ENCODE data around the gene HSP90B1. TPM values are rescaled to one million over a fixed set of nuclear protein-coding genes. Genes with fewer than 3 reads are reported as not detected.

The HSP90B1 gene
- total RNA-seq, 1 experiment from 2014 or later = 864 TPM

GRCh38 chr12:103965590-103966504 lies 35.6 kb downstream of the HSP90B1 start, which contains the start of gene TDG:
TSS of gene TDG (plus strand) at chr12:103965872. CDS start at chr12:103966038, 166 bp downstream.
- ChIA-PET CTCF (interaction anchor here (0.6 to 2.4 kb wide), 8 partner anchors 9 to 333 kb away, joined by 3 to 9 read pairs (median 4); partner anchors contain the start of gene HSP90B1), POLR2A (interaction anchor here (0.6 to 2.1 kb wide), 12 partner anchors 8 to 401 kb away, joined by 3 to 57 read pairs (median 4); partner anchors contain the start of genes HSP90B1 and NFYB)
- Mint-ChIP-seq H3K27me3 (ENCODE audit: low read depth) (no peaks in the 10 kb centered on the region), H3K9me3 (no peaks in the 10 kb centered on the region), H3K36me3 (peaks cover 10% of the 10 kb centered on the region; the same call in 1 of the 2 replicates), H3K27ac (peak within 1 kb of the TSS; percentile 99), H3K4me1 (peaks cover 42% of the 10 kb centered on the region), H3K4me3 (peak within 1 kb of the TSS; percentile 96)
- ATAC-seq = peak; percentile 95
- DNase-seq (ENCODE audit: low spot score) = peak; percentile 96
- no peak for TF ChIP-seq IRF2 (CRISPR knock-in tag; IDR thresholded peaks at IDR 0.05; ENCODE audit: borderline replicate concordance, low read depth)
- no peak for TF ChIP-seq FOXJ3 (CRISPR knock-in tag; IDR thresholded peaks at IDR 0.05; ENCODE audit: borderline replicate concordance)
- no peak for TF ChIP-seq MXD4 (CRISPR knock-in tag; IDR thresholded peaks at IDR 0.05; ENCODE audit: borderline replicate concordance)
- no peak for TF ChIP-seq ZNF232 (CRISPR knock-in tag; IDR thresholded peaks at IDR 0.05)
- TF ChIP-seq NR2C2 (CRISPR knock-in tag; IDR thresholded peaks at IDR 0.05) = no peak; the same call in 1 of the 2 replicates
- TF ChIP-seq MLX (CRISPR knock-in tag; IDR thresholded peaks at IDR 0.05) = 0 out of 2 replicates have a peak, but pooled peaks have one; percentile 61
- TF ChIP-seq CBFB (CRISPR knock-in tag; IDR thresholded peaks at IDR 0.05; ENCODE audit: low read depth) = no peak
- TF ChIP-seq KAT7 (CRISPR knock-in tag; IDR thresholded peaks at IDR 0.05; ENCODE audit: borderline replicate concordance) = peak; percentile 68; the same call in 1 of the 2 replicates
- TF ChIP-seq, protein P1, sequence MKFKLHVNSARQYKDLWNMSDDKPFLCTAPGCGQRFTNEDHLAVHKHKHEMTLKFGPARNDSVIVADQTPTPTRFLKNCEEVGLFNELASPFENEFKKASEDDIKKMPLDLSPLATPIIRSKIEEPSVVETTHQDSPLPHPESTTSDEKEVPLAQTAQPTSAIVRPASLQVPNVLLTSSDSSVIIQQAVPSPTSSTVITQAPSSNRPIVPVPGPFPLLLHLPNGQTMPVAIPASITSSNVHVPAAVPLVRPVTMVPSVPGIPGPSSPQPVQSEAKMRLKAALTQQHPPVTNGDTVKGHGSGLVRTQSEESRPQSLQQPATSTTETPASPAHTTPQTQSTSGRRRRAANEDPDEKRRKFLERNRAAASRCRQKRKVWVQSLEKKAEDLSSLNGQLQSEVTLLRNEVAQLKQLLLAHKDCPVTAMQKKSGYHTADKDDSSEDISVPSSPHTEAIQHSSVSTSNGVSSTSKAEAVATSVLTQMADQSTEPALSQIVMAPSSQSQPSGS (CRISPR knock-in tag; IDR thresholded peaks at IDR 0.05; ENCODE audit: borderline replicate concordance, low read depth) = no peak
- TF ChIP-seq ZNF219 (CRISPR knock-in tag; IDR thresholded peaks at IDR 0.05; ENCODE audit: borderline replicate concordance) = no peak
- TF ChIP-seq GRHL2 (CRISPR knock-in tag; IDR thresholded peaks at IDR 0.05; ENCODE audit: insufficient replicate concordance, severe bottlenecking) = no peak
- TF ChIP-seq EMX1 (CRISPR knock-in tag; IDR thresholded peaks at IDR 0.05) = no peak
- no peak for TF ChIP-seq ZNF281 (CRISPR knock-in tag; IDR thresholded peaks at IDR 0.05)
- TF ChIP-seq ATF3 (CRISPR knock-in tag; conservative IDR thresholded peaks at IDR 0.05) = no peak
- TF ChIP-seq SMAD4 (CRISPR knock-in tag; IDR thresholded peaks at IDR 0.05) = no peak
- TF ChIP-seq, protein P2, sequence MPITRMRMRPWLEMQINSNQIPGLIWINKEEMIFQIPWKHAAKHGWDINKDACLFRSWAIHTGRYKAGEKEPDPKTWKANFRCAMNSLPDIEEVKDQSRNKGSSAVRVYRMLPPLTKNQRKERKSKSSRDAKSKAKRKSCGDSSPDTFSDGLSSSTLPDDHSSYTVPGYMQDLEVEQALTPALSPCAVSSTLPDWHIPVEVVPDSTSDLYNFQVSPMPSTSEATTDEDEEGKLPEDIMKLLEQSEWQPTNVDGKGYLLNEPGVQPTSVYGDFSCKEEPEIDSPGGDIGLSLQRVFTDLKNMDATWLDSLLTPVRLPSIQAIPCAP (CRISPR knock-in tag; IDR thresholded peaks at IDR 0.05) = no peak
- TF ChIP-seq AFF4 (CRISPR knock-in tag; IDR thresholded peaks at IDR 0.05; ENCODE audit: borderline replicate concordance) = 0 out of 2 replicates have a peak, but pooled peaks have one; percentile 84
- TF ChIP-seq ERG (CRISPR knock-in tag; IDR thresholded peaks at IDR 0.05) = no peak
- TF ChIP-seq, protein P3, sequence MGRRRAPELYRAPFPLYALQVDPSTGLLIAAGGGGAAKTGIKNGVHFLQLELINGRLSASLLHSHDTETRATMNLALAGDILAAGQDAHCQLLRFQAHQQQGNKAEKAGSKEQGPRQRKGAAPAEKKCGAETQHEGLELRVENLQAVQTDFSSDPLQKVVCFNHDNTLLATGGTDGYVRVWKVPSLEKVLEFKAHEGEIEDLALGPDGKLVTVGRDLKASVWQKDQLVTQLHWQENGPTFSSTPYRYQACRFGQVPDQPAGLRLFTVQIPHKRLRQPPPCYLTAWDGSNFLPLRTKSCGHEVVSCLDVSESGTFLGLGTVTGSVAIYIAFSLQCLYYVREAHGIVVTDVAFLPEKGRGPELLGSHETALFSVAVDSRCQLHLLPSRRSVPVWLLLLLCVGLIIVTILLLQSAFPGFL (CRISPR knock-in tag; IDR thresholded peaks at IDR 0.05; ENCODE audit: borderline replicate concordance) = no peak
- peak; percentile 86; the same call in 1 of the 2 replicates for TF ChIP-seq FOXP1 (CRISPR knock-in tag; IDR thresholded peaks at IDR 0.05; ENCODE audit: borderline replicate concordance)
- peak; percentile 88 for TF ChIP-seq GABPB1 (CRISPR knock-in tag; IDR thresholded peaks at IDR 0.05)
